Hypothalamus (tissue), 51 donors: ENCODE measurements around the gene GABPB1.

Experiments used
- DNase-seq, 51 donors: peaks; one replicate each; lab custom pipeline; 2025; lab: John Stamatoyannopoulos, UW

The GABPB1 gene

GRCh38 chr15:50244959-50245624 is 109.9 kb downstream of the GABPB1 start:
- no peak for DNase-seq

GRCh38 chr15:50244153-50244552 is 110.8 kb downstream of the GABPB1 start:
- DNase-seq, result no peak

- DNase-seq, result no peak
Measured at GRCh38 chr15:50241684-50242450, 113.1 kb downstream of the GABPB1 start.

- no peak for DNase-seq
Measured at GRCh38 chr15:50238255-50238654, 116.7 kb downstream of the GABPB1 start.

- no peak for DNase-seq
Measured at GRCh38 chr15:50236433-50236832, 118.6 kb downstream of the GABPB1 start.

- DNase-seq, result no peak
Measured at GRCh38 chr15:50235794-50236193, 119.2 kb downstream of the GABPB1 start.

GRCh38 chr15:50234764-50235163 is 120.2 kb downstream of the GABPB1 start:
- no peak for DNase-seq

GRCh38 chr15:50233192-50233736 is 121.7 kb downstream of the GABPB1 start:
- no peak for DNase-seq

GRCh38 chr15:50232791-50233190 is 122.2 kb downstream of the GABPB1 start:
- no peak for DNase-seq

- no peak for DNase-seq
Measured at GRCh38 chr15:50231761-50232160, 123.2 kb downstream of the GABPB1 start.

GRCh38 chr15:50229336-50229735 is 125.7 kb downstream of the GABPB1 start:
- DNase-seq, result no peak

GRCh38 chr15:50228866-50229265 is 126.1 kb downstream of the GABPB1 start:
- no peak for DNase-seq

GRCh38 chr15:50227076-50227475 is 127.9 kb downstream of the GABPB1 start:
- no peak for DNase-seq

GRCh38 chr15:50225938-50226337 is 129.1 kb downstream of the GABPB1 start:
- DNase-seq, result no peak
